ENCODE measurements around the gene GPR132.

- no peak for TF ChIP-seq CTCF (IDR thresholded peaks at IDR 0.05)
- TF ChIP-seq EZH2 (IDR thresholded peaks at IDR 0.05; ENCODE audit: borderline replicate concordance, insufficient read depth, low read depth, low read length, poor library complexity, severe bottlenecking): no peak
These were observed 38.2 kb downstream of the GPR132 start for GRCh38 chr14:105026802-105027563.
